H1 (cell line): ENCODE results near the gene KISS1R. TPM values are rescaled to one million over a fixed set of nuclear protein-coding genes. Genes with fewer than 3 reads are reported as not detected.
A peak's percentile ranks its signal among the peaks of the same experiment; 100 is the strongest.

Experiments
- ATF2 ChIP-seq: IDR thresholded peaks from 2 replicates; pipeline ENCODE4 v1.6.1; 2012; ENCODE audit warnings: low read length, inconsistent platforms
- ATF3 ChIP-seq: IDR thresholded peaks from 2 replicates; pipeline ENCODE4 v1.6.1; 2011; ENCODE audit warnings: low read depth, mild to moderate bottlenecking, low read length; ENCODE audit not compliant: insufficient read depth
- BACH1 ChIP-seq: IDR thresholded peaks from 2 replicates; pipeline ENCODE4 v1.6.1; 2012; ENCODE audit warnings: low read length, improper control_type of control experiment
- GABPA ChIP-seq: IDR thresholded peaks from 2 replicates; pipeline ENCODE4 v1.6.1; 2011; ENCODE audit warnings: mild to moderate bottlenecking, low read length, moderate library complexity, borderline replicate concordance; ENCODE audit not compliant: insufficient read depth
- POLR2A ChIP-seq, 2 experiments: IDR thresholded peaks; 1 replicate in 1 of 2; 2 replicates in 1 of 2; pipeline ENCODE4 v1.6.1; 2011; ENCODE audit warnings: low read depth in 2 of 2, low read length in 2 of 2, mild to moderate bottlenecking in 2 of 2; ENCODE audit errors: control extremely low read depth in 1 of 2
- RBBP5 ChIP-seq: IDR thresholded peaks from 2 replicates; pipeline ENCODE4 v1.7.1; 2012; ENCODE audit warnings: low read depth, mild to moderate bottlenecking, inconsistent platforms, low read length, moderate library complexity, borderline replicate concordance
- RNF2 ChIP-seq: fragments of 200-900, 300-1000 bp; sonication (generic); IDR thresholded peaks from 2 replicates; pipeline ENCODE4 v1.7.1; 2016; ENCODE audit warnings: borderline replicate concordance, low read depth, mild to moderate bottlenecking, antibody characterized with exemption, low read length; ENCODE audit not compliant: poor library complexity, severe bottlenecking; ENCODE audit errors: missing control alignments
- TAF1 ChIP-seq: IDR thresholded peaks from 2 replicates; pipeline ENCODE4 v1.6.1; 2011; ENCODE audit warnings: mild to moderate bottlenecking, low read depth, low read length
- polyA plus RNA-seq, 7 experiments: library from polyadenylated mRNA; depleted of rRNA in 3 of 7; stranded (reverse) in 5 of 7; unstranded in 2 of 7; fragments of >200 nt in 5 of 7; fragments of 200-250 nt in 2 of 7; gene quantifications; 1 replicate in 5 of 7; 2 replicates in 1 of 7; 4 replicates in 1 of 7; pipeline versions ENCODE4 v1.2.1 to v1.2.3, GENCODE V29; 2011 to 2013; ENCODE audit warnings: missing spikeins in 2 of 7, mixed read lengths in 2 of 7
- total RNA-seq: library from RNA; stranded (reverse); fragmentation: NEBNext Ultra II Directional; extraction: Animal tissue kit (Norgen Biotek cat#: 25700); gene quantifications from 2 replicates; pipeline ENCODE4 v1.2.1, GENCODE V29; 2021

Gene KISS1R
- total and polyA plus RNA-seq, 2 of the 8 experiments (the other 6 are each of a cell fraction or from before 2014, with no cell fraction given): 2.3 to 2.7 TPM

DNA sequence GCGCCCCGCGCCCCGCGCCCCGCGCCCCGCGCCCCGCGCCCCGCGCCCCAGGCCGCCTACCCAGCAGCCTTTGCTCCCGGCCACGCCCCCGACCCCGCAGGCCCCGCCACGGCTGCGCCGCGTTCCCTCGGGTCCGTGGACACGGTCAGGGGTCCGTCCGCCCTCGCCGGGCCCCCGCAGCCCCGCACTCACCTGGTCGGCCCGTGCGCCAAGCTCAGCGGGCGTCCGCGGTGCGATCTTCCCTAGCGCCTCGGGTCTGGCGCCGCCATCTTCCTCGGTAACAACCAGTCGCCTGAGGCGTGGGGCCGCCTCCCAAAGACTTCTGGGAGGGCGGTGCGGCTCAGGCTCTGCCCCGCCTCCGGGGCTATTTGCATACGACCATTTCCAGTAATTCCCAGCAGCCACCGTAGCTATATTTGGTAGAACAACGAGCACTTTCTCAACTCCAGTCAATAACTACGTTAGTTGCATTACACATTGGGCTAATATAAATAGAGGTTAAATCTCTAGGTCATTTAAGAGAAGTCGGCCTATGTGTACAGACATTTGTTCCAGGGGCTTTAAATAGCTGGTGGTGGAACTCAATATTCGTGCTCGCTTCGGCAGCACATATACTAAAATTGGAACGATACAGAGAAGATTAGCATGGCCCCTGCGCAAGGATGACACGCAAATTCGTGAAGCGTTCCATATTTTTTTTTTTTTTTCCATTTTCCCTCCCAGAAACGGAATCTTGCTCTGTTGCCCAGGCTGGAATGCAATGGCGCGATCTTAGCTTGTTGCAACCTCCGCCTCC, 24.0 kb upstream of the KISS1R start, which contains the start of the genes MED16 and RNU6-9 (continued):
- TF ChIP-seq ATF2 (0 out of 2 replicates have a peak, but pooled peaks have one; percentile 64), RNF2 (no peak), POLR2A (IDR thresholded peaks at IDR 0.05; ENCODE audit: control extremely low read depth in 1 of 2, low read depth in 2 of 2, low read length in 2 of 2) (peak in 1 of 2 experiments; percentile 85; a peak in 2 of 3 replicates), RBBP5 (peak; percentile 99), ATF3 (no peak), GABPA (no peak), BACH1 (peak; percentile 67), TAF1 (peak; percentile 80)
- TF ChIP-seq, all 59 proteins: peak for 18
